Fibroblast of the aortic adventitia (primary cell): ENCODE measurements around the gene TNK1. TPM values are rescaled to one million over a fixed set of nuclear protein-coding genes. Genes with fewer than 3 reads are reported as not detected.

Experiments used
- DNase-seq: peaks from one replicate; pipeline ENCODE4 v3.0.0-alpha.2; 2010; ENCODE audit warnings: low read depth
- H3K4me3 ChIP-seq: 2 replicates; pipeline ENCODE4 v1.5.1; 2011; ENCODE audit warnings: low read depth, mild to moderate bottlenecking, control low read depth, low read length, moderate library complexity
- CTCF ChIP-seq: IDR thresholded peaks from 2 replicates; pipeline ENCODE4 v1.5.1; 2011; ENCODE audit warnings: mild to moderate bottlenecking, low read length, control low read depth, inconsistent platforms; ENCODE audit not compliant: insufficient read depth
- total RNA-seq: library from RNA; depleted of rRNA; stranded (reverse); fragments of >200 nt; gene quantifications from 2 replicates; pipeline ENCODE4 v1.2.3, GENCODE V29; 2012; ENCODE audit warnings: low replicate concordance

The TNK1 gene
- total RNA-seq, 1 donor = under 0.01 TPM

GRCh38 chr17:7426896-7427489 lies 46.1 kb downstream of the TNK1 start:
- DNase-seq = no peak
- no peak overlapping the region for H3K4me3 ChIP-seq
- TF ChIP-seq CTCF = no peak

- TF ChIP-seq CTCF = no peak
- H3K4me3 ChIP-seq = no peak overlapping the region
- no peak for DNase-seq
Observed at GRCh38 chr17:7427549-7427948, 46.7 kb downstream of the TNK1 start.

- TF ChIP-seq CTCF = no peak
- no peak for DNase-seq
Observed at GRCh38 chr17:7428557-7428956, 47.7 kb downstream of the TNK1 start, which contains the start of gene SPEM3. Gene SPEM3 (plus strand): TSS chr17:7428857. CDS start chr17:7428903, 46 bp downstream.

GRCh38 chr17:7429722-7430121 lies 48.8 kb downstream of the TNK1 start:
- no peak overlapping the region for H3K4me3 ChIP-seq
- TF ChIP-seq CTCF = no peak
- no peak for DNase-seq

More at GRCh38 chr17:7428557-7428956, 47.7 kb downstream of the TNK1 start, which contains the start of gene SPEM3:
- H3K4me3 ChIP-seq = no peak within 1 kb of the TSS

- DNase-seq = no peak
- TF ChIP-seq CTCF = no peak
- H3K4me3 ChIP-seq = no peak overlapping the region
Observed at GRCh38 chr17:7431231-7431630, 50.3 kb downstream of the TNK1 start.

DNA sequence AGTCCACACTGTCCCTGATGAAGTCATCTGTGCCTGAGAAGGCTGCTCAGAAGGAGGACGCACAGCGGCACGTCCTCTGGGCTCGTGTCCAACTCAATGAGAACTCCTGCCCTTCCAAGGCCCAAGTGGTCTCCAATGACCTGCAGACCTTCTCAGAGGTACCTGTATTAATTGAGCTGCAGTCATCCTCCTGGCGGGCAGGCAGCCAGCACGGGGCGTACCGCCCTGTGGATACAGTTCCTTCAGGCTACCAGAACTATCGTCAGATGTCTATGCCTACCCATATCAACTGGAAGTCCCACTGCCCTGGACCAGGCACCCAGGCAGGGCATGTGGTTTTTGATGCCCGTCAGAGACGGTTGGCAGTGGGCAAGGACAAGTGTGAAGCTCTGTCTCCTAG lies 51.4 kb downstream of the TNK1 start:
- TF ChIP-seq CTCF = no peak

More for the DNA sequence above, 51.4 kb downstream of the TNK1 start:
- no peak for DNase-seq
- no peak overlapping the region for H3K4me3 ChIP-seq
